HepG2 (cell line): ENCODE measurements around the gene TECPR1. TPM values are rescaled to one million over a fixed set of nuclear protein-coding genes. Genes with fewer than 3 reads are reported as not detected.

Experiments
- ARID5B ChIP-seq: IDR thresholded peaks from 2 replicates; pipeline ENCODE4 v1.4.0; 2020; ENCODE audit warnings: mild to moderate bottlenecking, missing genetic modification reagents
- BORCS8-MEF2B ChIP-seq: sonication (generic); formaldehyde crosslinking; IDR thresholded peaks from 2 replicates; pipeline ENCODE4 v1.8.0; 2022; ENCODE audit warnings: mild to moderate bottlenecking, missing genetic modification reagents
- CC2D1A ChIP-seq: sonication (generic); formaldehyde crosslinking; IDR thresholded peaks from 2 replicates; pipeline ENCODE4 v1.8.1; 2023; ENCODE audit warnings: mild to moderate bottlenecking, missing genetic modification reagents
- EHMT2 ChIP-seq: fragments of 200-600 bp; sonication (generic); IDR thresholded peaks from 2 replicates; pipeline ENCODE4 v1.7.0; 2017; ENCODE audit warnings: antibody characterized with exemption, low read depth, low read length, borderline replicate concordance
- FOXP1 ChIP-seq, 2 experiments: fragments of 450-650 bp in 1 of 2; IDR thresholded peaks; 2 replicates each; pipeline ENCODE4 v1.6.1; 2017 to 2018; ENCODE audit warnings: antibody characterized with exemption in 1 of 2
- GTF3A ChIP-seq: sonication (generic); formaldehyde crosslinking; conservative IDR thresholded peaks from 2 replicates; pipeline ENCODE4 v1.4.0; 2020; ENCODE audit warnings: mild to moderate bottlenecking, missing genetic modification reagents
- HNF4A ChIP-seq: sonication (generic); formaldehyde crosslinking; IDR thresholded peaks from 2 replicates; pipeline ENCODE4 v1.4.0; 2020; ENCODE audit warnings: missing genetic modification reagents
- HNF4G ChIP-seq, 2 experiments: sonication (generic) in 1 of 2; formaldehyde crosslinking in 1 of 2; IDR thresholded peaks; 2 replicates each; pipeline versions ENCODE4 v1.4.0 to v1.6.1; 2011 to 2020; ENCODE audit warnings: borderline replicate concordance in 2 of 2, low read depth in 2 of 2, mild to moderate bottlenecking in 2 of 2, low read length in 1 of 2, missing genetic modification reagents in 1 of 2, moderate library complexity in 1 of 2
- HOXA7 ChIP-seq: sonication (generic); formaldehyde crosslinking; IDR thresholded peaks from 2 replicates; pipeline ENCODE4 v1.8.1; 2022; ENCODE audit warnings: mild to moderate bottlenecking, missing genetic modification reagents, moderate library complexity
- KAT8 ChIP-seq: IDR thresholded peaks from 2 replicates; pipeline ENCODE4 v1.6.1; 2016; ENCODE audit warnings: missing genetic modification reagents, missing compliant biosample characterization
- MAF1 ChIP-seq: sonication (generic); formaldehyde crosslinking; IDR thresholded peaks from 2 replicates; pipeline ENCODE4 v1.5.0; 2020; ENCODE audit warnings: missing genetic modification reagents, borderline replicate concordance
- SNAPC5 ChIP-seq: sonication (generic); formaldehyde crosslinking; IDR thresholded peaks from 2 replicates; pipeline ENCODE4 v1.8.1; 2023; ENCODE audit warnings: mild to moderate bottlenecking, missing genetic modification reagents, borderline replicate concordance
- ZBTB7B ChIP-seq: sonication (generic); formaldehyde crosslinking; IDR thresholded peaks from 2 replicates; pipeline ENCODE4 v1.4.0; 2020; ENCODE audit warnings: missing genetic modification reagents
- ZNF570 ChIP-seq: sonication (generic); formaldehyde crosslinking; IDR thresholded peaks from 2 replicates; pipeline ENCODE4 v1.4.0; 2020; ENCODE audit warnings: mild to moderate bottlenecking, missing genetic modification reagents, borderline replicate concordance
- ZNF577 ChIP-seq: sonication (generic); formaldehyde crosslinking; IDR thresholded peaks from 2 replicates; pipeline ENCODE4 v1.4.0; 2020; ENCODE audit warnings: mild to moderate bottlenecking, low read depth, missing genetic modification reagents, borderline replicate concordance
- ZNF670 ChIP-seq: sonication (generic); formaldehyde crosslinking; IDR thresholded peaks from 2 replicates; pipeline ENCODE4 v1.8.0; 2022; ENCODE audit warnings: mild to moderate bottlenecking, missing genetic modification reagents, borderline replicate concordance
- polyA plus RNA-seq, 8 experiments: library from polyadenylated mRNA; depleted of rRNA in 3 of 8; stranded (reverse) in 7 of 8; unstranded in 1 of 8; fragments of >200 nt; fragmentation: Illumina TruSeq in 4 of 8; extraction: Trizol in 4 of 8; gene quantifications; 2 replicates each; pipeline versions ENCODE4 v1.2.1 to v1.2.3, GENCODE V29; 2011 to 2016; ENCODE audit warnings: low read depth in 4 of 8, missing spikeins in 1 of 8, mixed read lengths in 1 of 8; ENCODE audit not compliant: insufficient read depth in 1 of 8
- total RNA-seq, 5 experiments: library from RNA; depleted of rRNA; stranded (reverse); fragments of >200 nt; fragmentation: Illumina TruSeq; extraction: Trizol; gene quantifications; 2 replicates each; pipeline ENCODE4 v1.2.3, GENCODE V29; 2016; ENCODE audit warnings: low read depth in 1 of 5
- TF ChIP-seq, protein P1 (sequence below): fragments of 450-650 bp; IDR thresholded peaks from 2 replicates; pipeline ENCODE4 v1.6.1; 2017
- TF ChIP-seq, protein P2 (sequence below): sonication (generic); formaldehyde crosslinking; IDR thresholded peaks from 2 replicates; pipeline ENCODE4 v1.4.0; 2020; ENCODE audit warnings: missing genetic modification reagents
- TF ChIP-seq, protein P3 (sequence below): sonication (generic); formaldehyde crosslinking; IDR thresholded peaks from 2 replicates; pipeline ENCODE4 v1.4.0; 2020; ENCODE audit warnings: low read depth, mild to moderate bottlenecking, missing genetic modification reagents

The TECPR1 gene
- total and polyA plus RNA-seq, 2 of the 13 experiments (the other 11 are each of a cell fraction or from before 2014, with no cell fraction given): 2.3 to 6.3 TPM

GRCh38 chr7:98211676-98212531 is 40.1 kb downstream of the TECPR1 start (continued):
- TF ChIP-seq ARID5B (CRISPR knock-in tag) (peak; percentile 64), ZNF577 (CRISPR knock-in tag) (no peak), FOXP1 (IDR thresholded peaks at IDR 0.05) (no peak), FOXP1 (CRISPR knock-in tag; IDR thresholded peaks at IDR 0.05) (0 out of 2 replicates have a peak, but pooled peaks have one; percentile 16), HNF4A (CRISPR knock-in tag) (peak; percentile 79), MAF1 (CRISPR knock-in tag) (no peak), GTF3A (CRISPR knock-in tag) (no peak), HOXA7 (CRISPR knock-in tag) (0 out of 2 replicates have a peak, but pooled peaks have one; percentile 43), HNF4G (IDR thresholded peaks at IDR 0.05; ENCODE audit: borderline replicate concordance, low read depth, low read length) (peak; percentile 89; the same call in 1 of the 2 replicates), HNF4G (CRISPR knock-in tag; IDR thresholded peaks at IDR 0.05; ENCODE audit: borderline replicate concordance, low read depth) (peak; percentile 69; the same call in 1 of the 2 replicates), ZNF670 (CRISPR knock-in tag) (peak; percentile 90), KAT8 (CRISPR knock-in tag) (peak; percentile 41; the same call in 1 of the 2 replicates), ZBTB7B (CRISPR knock-in tag) (peak; percentile 94), BORCS8-MEF2B (no peak), SNAPC5 (CRISPR knock-in tag) (no peak), CC2D1A (no peak), EHMT2 (no peak), ZNF570 (CRISPR knock-in tag) (no peak)
- TF ChIP-seq, protein P1, sequence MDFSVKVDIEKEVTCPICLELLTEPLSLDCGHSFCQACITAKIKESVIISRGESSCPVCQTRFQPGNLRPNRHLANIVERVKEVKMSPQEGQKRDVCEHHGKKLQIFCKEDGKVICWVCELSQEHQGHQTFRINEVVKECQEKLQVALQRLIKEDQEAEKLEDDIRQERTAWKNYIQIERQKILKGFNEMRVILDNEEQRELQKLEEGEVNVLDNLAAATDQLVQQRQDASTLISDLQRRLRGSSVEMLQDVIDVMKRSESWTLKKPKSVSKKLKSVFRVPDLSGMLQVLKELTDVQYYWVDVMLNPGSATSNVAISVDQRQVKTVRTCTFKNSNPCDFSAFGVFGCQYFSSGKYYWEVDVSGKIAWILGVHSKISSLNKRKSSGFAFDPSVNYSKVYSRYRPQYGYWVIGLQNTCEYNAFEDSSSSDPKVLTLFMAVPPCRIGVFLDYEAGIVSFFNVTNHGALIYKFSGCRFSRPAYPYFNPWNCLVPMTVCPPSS: no peak
- TF ChIP-seq, protein P2, sequence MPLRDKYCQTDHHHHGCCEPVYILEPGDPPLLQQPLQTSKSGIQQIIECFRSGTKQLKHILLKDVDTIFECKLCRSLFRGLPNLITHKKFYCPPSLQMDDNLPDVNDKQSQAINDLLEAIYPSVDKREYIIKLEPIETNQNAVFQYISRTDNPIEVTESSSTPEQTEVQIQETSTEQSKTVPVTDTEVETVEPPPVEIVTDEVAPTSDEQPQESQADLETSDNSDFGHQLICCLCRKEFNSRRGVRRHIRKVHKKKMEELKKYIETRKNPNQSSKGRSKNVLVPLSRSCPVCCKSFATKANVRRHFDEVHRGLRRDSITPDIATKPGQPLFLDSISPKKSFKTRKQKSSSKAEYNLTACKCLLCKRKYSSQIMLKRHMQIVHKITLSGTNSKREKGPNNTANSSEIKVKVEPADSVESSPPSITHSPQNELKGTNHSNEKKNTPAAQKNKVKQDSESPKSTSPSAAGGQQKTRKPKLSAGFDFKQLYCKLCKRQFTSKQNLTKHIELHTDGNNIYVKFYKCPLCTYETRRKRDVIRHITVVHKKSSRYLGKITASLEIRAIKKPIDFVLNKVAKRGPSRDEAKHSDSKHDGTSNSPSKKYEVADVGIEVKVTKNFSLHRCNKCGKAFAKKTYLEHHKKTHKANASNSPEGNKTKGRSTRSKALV (CRISPR knock-in tag): no peak
- TF ChIP-seq, protein P3, sequence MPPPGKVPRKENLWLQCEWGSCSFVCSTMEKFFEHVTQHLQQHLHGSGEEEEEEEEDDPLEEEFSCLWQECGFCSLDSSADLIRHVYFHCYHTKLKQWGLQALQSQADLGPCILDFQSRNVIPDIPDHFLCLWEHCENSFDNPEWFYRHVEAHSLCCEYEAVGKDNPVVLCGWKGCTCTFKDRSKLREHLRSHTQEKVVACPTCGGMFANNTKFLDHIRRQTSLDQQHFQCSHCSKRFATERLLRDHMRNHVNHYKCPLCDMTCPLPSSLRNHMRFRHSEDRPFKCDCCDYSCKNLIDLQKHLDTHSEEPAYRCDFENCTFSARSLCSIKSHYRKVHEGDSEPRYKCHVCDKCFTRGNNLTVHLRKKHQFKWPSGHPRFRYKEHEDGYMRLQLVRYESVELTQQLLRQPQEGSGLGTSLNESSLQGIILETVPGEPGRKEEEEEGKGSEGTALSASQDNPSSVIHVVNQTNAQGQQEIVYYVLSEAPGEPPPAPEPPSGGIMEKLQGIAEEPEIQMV (CRISPR knock-in tag): no peak
